HG02943 (cell line): ENCODE measurements around the gene PLCG1.

Experiments
- ATAC-seq: cut with Tn5 transposase; IDR thresholded peaks from one replicate; pipeline ENCODE4 v1.9.1; 2021; ENCODE audit warnings: mild to moderate bottlenecking, low read depth, moderate library complexity; ENCODE audit not compliant: unreplicated experiment

Gene PLCG1

DNA sequence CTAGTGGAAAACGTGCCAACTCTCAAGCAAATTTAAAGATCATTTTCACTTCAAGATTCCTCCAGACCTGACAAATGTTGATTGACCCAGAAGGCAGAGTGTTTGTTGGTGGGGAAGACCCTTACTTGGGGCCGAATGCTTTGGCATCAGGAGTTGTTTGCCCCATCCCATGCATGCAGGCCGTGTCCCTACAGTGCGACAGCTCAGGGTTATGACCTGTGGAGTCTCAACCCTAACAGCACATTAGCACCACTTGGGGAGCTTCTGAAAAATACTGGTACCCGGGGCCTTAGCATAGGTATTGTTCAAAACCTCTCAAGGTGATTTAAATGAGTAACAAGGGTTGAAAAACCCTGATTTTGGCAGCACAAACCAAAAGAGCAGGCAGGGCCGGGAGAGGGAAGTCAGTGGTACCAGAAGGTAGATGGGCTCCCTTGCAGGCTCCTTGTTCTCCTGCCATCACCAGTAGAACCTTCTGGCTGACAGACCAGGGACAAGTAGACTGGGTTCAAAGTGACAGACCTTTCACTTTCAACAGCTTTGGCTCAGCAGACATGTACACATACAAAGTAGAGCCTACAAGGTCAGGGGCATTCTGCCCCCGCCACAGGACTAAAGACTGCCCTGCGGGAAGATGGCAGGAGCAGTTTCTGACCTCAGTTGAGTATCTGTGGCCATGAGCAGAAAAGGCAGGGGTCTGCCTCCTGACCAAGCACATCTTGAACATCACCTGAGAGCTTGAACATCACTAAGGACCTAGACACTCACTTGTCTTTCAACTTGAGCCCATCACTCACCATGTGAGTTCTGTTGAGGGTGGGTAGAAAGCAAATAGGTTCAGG, 39.6 kb downstream of the PLCG1 start:
- no peak for ATAC-seq

DNA sequence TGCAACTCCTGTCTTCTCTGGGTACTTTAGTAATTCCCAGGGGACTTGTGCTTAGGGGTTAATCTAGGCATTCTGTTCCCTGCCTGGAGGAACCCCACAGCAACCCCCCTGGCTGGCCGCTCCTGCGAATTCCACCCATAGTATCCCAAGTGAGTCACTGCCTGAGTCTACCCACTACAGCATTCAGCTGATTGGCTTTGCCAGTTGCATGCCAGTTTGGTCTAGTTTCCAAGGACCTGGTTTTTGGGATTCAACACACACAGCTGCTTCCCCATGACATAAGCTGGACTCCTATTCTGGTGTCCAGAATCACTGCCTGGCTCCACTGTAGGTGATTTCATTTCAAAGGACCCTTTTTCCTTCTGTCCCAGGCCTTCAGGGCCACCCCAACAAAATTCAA, 40.3 kb downstream of the PLCG1 start:
- no peak for ATAC-seq

DNA sequence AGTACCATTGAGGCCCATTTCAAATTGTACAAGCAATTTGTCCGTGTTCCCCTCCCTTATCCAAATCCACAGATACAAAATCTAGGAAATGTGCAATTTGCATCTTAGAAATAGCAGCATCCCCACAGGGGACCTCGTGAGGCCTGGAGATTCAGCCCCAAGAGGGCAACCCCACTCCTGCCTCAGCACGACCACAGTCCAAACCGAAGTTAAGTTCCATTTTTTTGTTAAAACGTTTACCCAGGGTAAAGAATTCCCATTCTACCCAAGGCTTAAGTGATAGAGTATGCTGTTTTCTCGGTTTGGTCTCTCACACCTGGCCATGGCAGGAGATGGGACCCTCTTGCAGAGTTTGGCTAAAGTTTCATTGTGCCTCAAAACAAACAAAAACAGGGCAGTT, 41.2 kb downstream of the PLCG1 start:
- ATAC-seq, result no peak

DNA sequence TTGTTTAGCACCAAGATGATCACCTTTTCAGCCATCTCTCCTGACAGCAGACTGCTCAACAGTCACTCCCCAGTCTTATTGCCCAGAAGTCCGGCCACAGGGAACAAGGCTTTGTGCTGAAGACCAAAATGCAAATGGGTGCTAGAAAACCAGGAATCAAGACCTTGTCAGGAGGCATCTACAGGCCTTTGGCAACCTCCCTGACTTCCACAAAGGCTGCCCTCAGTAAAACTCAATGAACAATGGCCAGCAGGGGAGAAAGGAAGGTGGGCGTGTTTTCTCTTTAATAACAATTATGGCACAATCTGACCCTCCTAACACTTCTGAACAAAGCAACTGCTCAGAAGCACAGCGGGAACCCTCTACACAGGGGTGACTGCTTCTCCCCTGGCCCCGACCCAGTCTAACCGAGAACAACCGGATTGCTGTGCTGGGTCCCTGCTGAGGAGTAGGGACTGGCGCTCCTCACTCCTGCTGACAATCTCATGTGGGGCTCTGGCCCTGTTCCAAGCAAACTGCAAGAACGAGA, 41.6 kb downstream of the PLCG1 start:
- no peak for ATAC-seq

DNA sequence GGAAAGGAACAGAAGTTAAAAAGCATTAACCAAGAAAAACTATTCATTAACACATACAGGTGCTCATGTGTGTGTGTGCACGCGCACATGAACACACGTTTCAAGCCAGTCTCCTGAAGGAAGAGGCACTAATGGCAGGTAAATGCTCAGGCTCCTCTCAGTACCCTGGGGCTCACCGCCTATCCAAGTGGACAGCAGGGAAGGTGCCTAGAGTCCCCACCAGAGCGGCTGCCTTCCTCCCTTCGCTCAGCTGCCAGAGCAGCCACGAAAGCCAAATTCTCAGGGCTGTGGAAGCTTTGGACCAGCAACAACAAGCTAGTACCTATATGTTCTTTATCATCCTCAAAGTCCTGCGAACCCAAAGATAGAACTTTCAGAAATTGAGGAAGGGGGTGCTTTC, 42.6 kb downstream of the PLCG1 start:
- ATAC-seq, result no peak

DNA sequence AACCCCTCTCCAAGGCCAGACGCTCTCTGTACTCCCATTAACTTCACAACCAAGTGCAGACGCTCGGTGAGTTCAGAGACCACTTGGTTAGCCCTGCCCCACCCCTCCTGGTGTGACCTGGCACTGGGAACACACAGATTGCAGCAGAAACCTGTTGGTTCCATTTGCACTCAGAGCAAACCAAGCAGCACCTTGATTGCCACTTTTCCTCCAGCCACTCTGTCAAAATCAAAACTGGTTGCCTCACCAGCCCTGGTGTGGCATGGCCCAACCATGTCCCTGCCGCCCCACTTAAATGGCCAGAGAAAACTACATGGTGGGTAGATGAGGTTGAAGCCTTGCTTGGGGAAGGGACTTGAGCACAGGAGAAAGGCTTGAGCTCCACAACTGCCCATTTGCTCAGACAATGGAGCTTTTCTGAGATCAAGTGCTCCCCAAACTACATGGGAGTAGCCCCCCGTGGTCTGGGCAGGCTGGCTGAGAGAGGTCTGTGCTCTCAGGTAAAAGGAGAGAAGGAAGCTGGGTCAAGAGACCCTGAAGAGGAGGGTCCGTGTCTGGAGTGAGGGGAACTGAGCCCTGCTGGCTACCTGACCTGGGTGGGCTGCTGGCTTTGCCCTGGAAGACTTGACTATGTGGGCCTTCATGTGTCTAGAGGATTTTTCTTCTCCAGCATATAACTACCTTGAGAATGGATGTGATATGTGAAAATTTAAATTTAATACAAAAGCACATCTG, 43.4 kb downstream of the PLCG1 start:
- no peak for ATAC-seq

DNA sequence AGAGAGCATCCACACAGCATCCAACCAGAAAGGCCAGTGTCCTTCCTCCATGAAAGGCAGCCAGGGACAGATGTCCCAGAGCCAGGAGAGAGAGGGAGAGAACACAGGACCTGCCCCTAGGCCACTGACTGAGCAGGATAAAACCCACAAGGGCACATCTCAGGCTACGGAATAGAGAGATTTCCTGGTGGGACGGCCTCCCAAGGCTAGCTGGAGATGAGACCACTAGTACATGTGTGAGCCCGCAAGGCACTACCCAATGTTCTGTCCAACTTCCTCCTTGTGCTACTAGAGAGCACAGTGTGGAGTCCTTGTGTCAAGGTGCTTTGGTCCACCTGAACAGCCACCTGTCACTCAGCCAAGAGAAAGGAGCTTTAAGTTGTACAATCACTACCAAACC, 44.2 kb downstream of the PLCG1 start:
- no peak for ATAC-seq

DNA sequence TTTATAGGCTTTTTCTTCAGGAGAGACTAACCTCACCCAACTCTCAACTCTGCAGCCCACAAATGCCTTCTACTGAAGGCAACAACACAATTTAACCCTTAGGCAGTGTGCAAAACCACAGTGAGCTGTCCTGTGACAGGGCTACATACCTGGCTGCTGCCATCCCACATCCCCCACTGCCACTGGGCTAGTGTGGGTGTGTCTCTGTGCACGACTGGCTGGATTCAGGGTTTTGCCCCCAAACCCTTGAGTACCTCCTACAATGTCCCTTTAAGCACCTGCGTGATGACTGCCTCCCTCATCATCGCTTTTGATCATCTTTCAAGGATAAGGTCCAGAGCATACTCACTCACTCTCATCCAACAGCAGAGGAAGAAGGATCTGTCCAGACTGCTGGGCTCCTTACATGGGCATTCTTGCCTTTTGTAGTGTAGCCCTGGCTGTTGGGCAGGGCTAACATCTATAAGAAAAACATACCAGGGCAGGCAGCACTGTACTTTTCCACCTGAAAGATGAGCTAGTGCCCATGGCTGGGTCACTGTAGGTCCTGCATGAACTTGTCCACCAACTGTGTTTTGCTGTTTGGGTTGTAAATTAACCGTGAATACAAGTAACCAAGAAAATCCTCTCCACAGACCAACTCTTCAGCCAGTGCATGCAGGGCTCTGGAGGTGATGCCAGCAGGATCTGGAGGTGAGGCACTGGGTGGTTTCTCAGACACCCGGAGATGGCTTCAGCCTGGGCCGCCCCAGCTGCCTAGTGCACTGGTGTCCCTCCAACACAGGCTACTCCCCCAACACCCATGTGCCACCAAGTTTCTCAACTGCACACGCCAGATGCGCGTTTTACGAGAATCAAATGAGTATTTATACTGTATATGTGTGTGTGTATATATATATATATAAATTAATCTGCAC, 45.2 kb downstream of the PLCG1 start:
- ATAC-seq, result no peak

DNA sequence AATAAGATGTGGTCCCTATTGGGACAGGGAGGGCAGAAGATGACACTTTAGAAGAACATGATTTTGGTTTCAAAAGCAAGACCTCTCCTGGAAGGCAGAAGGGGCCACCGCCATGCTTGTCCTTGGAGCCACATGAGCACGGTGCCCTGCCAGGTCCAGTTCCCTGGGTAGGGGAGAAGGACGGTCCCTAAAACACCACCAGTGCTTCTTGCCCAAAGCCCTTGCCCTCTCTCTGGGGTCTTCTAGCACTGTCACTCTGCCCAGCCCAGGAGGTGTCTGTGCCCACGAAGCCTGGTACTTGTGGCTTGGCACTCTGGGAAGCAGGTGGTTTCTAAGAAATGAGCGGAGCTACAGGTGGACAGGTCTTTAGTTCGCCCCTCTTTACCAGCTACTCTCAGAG, 46.0 kb downstream of the PLCG1 start:
- ATAC-seq, result no peak

DNA sequence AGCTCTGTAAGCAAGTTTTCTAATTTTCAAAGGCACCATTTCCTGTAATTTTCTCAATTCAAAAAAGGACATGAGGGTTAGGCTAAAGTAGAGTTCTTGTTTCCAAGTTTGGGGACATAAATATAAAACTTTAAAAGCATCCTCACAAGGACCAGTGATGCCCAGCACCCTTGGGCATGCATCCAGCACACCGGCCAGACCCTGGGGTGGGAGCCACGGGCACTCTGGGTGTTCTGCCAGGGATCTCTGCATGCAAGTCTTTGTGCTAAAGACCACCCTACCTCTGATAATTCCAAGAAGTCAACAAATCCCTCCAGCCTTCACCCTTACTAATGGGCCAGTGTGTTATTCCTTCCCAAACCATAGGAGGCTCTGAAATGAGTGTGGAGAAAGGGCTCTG, 46.5 kb downstream of the PLCG1 start:
- ATAC-seq, result no peak

DNA sequence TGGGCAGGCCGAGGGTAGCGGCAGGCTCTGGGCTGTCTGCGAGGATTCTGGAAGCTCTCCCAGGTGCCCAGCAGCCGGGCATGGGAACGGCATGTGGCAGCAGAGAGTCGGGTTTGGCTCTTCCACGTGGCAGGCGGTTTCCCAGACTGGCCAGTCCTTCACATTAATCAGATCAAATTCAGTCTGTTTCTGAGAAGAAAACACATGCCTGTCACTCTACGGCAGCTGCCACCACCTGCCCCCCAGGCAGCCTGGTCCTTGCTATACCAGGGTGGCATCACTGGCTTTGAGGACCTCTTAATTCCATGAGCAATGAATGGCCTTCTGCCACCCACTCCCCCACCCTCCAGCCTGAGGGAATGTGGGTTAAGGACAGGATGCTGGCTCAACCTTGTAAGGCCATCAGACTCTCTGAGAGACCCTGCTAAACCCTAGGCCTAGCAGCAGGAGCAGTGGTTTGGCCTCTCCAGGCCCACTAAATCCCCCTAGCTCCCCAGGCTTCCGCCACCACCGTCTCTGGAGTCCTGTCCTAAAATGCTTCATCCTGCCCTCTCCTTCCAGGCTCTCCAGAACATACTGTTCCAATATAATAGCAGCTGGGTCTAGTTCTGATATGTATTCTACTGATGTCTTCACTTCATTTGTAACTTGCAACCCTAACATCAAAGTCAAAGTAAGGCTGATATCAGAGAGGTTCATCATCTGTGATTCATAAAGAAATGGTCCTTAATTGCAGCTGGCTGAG, 47.8 kb downstream of the PLCG1 start:
- no peak for ATAC-seq

DNA sequence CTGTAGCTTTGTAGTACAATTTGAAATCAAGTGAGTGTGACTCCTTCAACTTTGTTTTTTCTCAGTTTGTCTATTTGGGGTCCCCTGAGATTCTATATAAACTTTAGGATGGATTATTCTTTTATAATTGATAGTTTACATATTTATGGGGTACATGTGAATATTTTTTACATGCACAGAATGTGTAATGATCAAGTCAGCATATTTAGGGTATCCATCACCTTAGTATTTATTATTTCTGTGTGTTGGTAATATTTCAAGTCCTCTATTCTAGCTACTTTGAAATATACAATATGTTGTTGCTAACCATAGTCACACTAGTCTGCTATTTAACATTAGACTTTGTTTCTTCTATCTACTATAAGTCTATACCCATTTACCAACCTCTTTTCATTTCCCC, 50.3 kb downstream of the PLCG1 start:
- ATAC-seq, result no peak

DNA sequence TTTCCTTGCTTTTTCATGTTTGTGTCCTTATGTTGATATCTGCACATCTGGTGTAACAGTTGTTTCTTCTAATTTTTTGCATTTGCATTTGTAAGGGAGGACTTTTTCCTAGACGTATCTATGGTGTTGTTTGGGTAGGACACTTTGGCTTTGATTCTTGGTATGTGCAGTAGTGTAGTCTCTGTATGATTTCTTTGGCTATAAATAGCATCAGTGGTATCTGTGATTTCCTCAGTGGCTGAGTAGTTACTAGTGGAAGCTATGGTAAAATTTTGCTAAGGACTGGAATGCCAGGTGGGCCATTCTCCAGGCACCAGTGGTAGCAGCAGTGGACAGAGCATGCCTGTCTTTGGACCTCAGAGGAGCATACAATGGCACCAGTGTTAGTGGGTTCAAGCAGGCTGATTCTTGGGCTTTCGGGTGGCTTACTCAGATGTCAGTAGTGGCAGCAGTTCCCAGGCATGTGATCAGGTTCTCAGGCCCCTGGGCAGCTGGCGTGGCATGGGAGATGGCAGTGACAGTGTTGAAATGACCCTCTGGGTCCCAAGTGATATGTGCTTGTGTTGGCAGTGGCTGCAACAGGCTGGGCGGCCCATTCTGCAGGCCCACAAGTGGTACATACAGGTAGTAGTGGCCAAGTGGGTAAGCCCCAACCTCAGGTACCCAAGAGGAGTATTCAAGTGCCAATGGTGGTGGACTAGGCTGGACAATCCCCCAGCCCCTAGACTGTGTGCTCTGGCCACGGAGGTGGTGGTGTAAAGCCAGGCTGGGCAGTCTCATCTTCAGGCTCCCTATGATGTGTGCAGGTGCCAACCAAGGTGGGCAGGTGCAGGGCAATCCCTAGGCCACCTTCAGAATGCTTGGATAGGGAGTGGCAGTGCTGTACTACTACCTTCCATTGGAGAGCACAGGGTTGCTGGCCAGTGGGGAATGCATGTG, 54.5 kb downstream of the PLCG1 start:
- ATAC-seq, result no peak

DNA sequence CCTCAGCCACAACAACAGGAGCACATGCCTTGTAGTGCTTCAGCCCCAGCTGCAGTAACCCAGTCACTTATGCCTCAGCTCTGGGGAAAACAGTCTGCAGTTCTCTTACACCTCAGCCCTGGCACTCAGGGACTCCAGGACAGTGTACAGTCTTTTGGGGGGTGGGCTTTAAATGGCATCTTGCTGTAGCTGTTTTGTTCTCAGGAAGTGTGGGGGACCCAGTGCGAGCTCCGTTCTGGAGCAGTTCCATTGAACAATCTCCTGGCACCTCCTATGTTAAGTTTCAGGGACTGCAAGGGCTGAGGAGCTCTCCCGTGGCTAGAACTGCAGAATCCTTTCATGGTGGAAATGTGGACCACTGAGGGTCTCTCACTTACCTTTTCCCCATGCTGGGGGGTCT, 55.2 kb downstream of the PLCG1 start:
- ATAC-seq, result no peak

DNA sequence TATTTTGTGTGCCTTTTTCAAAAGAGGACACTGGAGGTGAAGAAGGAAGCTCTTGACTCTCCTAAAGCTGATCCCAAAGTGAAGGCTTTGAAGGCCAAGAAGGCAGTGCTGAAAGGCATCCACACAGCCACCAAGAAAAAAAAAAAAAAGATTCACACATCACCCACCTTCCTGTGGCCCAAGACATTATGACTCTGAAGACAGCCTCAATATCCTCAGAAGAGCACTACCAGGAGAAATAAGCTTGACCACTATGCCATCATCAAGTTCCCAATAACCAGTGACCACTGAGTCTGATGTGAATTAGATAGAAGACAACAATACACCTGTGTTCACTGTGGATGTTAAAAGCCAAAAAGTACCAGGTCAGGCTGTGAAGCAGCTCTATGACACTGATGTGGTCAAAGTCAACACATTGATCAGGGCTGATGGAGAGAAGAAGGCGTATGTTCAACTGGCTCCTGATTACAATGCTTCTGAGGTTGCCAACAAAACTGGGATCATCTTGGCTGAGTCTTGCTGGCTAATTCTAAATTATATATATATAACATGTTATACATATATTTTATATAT, 59.4 kb downstream of the PLCG1 start:
- ATAC-seq, result no peak

DNA sequence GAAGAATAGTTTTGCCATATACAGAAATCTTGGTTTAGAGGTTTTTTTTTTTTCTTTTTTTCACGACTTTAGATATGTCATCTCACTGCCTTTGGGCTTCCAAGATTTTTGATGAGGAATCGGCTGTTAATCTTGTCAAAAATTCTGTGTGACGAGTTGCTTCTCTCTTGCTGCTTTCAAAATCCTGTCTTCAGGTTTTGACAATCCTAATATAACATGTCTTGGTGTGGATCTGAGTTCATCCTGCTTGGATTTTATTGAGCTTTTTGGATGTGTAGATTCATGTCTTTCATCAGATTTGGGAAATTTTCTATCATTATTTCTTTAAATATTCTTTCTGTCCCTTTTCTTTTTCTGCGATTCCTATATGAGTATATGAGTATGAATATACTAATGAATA, 61.1 kb downstream of the PLCG1 start:
- ATAC-seq, result no peak

DNA sequence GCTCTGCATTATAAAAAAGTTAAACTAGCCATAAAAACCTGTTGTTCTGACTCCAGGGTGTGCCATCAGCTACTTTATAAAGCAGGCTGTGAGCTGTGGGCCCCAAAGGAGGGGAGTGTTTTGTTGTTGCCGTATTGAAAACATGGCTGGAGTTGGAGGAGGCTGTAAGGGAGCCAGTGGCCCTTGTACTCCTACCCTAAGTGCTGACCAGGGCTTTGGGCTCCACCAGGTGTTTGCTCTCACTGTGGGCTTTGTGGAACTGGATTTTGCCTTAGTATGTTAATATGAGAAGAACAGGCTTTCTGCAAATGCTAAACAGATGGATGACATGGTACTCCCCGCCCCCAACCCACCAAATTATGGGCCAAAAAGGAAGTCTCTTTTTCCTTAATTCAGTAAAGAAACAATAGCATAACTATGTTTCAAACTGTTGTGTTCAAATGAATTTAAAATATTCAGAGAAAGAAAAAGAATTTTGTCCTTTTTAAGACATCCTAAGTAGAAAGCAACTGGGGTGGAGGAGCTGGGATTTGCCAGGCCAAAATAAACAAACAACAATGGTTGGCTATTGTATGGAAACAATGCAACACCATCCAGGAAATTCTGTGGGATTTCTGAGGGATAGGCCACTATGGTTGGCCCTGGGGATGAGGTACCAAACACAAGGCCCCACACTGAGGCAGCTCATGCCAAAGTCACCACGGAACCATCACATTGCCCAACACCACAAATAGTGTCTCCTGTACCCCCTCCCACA, 63.3 kb downstream of the PLCG1 start:
- no peak for ATAC-seq

DNA sequence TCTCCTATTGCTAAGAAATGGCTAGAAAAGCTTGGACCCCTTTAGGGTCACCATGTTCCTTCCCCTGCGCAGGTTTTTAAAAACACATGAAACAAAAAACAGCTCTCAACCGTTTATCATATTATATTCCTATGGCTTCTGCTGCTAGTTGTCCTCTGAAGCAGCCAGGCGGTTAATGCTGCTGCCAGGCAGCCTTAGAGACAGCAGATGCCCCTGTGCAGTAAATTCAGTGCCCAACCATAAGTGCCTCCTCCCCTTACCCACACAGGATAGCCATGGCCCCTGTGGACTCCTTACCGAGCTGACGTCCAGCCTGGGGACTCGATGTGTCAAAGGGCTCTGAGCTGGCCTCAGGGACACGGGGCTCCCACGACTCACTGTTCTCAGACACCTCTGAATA, 64.4 kb downstream of the PLCG1 start:
- no peak for ATAC-seq
